ENCODE data around the gene CNIH2. TPM values are rescaled to one million over a fixed set of nuclear protein-coding genes. Genes with fewer than 3 reads are reported as not detected.
A peak's percentile ranks its signal among the peaks of the same experiment; 100 is the strongest.

The CNIH2 gene
- total and polyA plus RNA-seq, 2 of the 13 experiments (the other 11 are each of a cell fraction or from before 2014, with no cell fraction given), result 0.60 to 0.69 TPM

DNA sequence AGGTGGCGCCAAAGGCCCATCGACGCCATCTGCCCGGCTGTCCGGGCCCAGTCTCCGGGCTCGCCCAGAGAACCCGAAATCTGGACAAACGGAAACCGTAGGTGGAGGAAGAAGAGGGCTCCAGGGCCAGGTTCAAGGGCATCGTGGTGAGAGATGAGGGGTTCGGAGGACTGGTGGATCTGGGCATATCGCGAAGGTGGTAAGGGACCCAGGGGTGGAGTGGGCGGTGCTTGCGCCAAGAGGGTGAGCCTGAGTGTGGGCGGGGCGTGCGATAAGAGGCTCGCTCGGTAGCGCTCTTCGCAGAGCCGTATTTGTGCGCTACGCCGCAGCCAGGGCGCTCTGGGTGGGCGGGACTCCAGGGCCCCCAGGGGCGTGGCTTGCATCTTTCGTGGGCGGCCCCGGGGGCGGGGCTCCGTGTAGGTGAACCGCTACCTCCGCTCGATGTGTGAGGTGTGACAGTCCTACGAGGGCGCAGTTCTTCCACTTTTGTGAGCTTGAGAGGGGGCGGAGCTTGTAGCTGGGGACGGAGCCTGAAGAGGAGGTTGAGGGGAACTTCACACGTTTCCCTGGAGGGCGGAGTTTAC is 34.1 kb downstream of the CNIH2 start (continued):
- TF ChIP-seq MXD4 (CRISPR knock-in tag; IDR thresholded peaks at IDR 0.05) (peak; percentile 26; the same call in 1 of the 2 replicates), ONECUT2 (CRISPR knock-in tag; IDR thresholded peaks at IDR 0.05) (no peak), ZNF790 (CRISPR knock-in tag; IDR thresholded peaks at IDR 0.05; ENCODE audit: borderline replicate concordance) (no peak), ZNF496 (CRISPR knock-in tag; IDR thresholded peaks at IDR 0.05; ENCODE audit: insufficient replicate concordance) (no peak), PHF8 (CRISPR knock-in tag; IDR thresholded peaks at IDR 0.05) (peak; percentile 57; the same call in 1 of the 2 replicates), HMG20A (CRISPR knock-in tag; IDR thresholded peaks at IDR 0.05; ENCODE audit: borderline replicate concordance) (no peak), HNRNPUL1 (IDR thresholded peaks at IDR 0.05; ENCODE audit: low read depth, low read length) (no peak), SAFB2 (CRISPR knock-in tag; IDR thresholded peaks at IDR 0.05; ENCODE audit: borderline replicate concordance, low read depth) (peak; percentile 86; the same call in 1 of the 2 replicates), ZNF556 (CRISPR knock-in tag; IDR thresholded peaks at IDR 0.05; ENCODE audit: borderline replicate concordance) (peak; percentile 45; the same call in 1 of the 2 replicates), ZSCAN20 (CRISPR knock-in tag; IDR thresholded peaks at IDR 0.05; ENCODE audit: borderline replicate concordance) (no peak), ZNF564 (CRISPR knock-in tag; IDR thresholded peaks at IDR 0.05) (no peak), JUND (CRISPR knock-in tag; IDR thresholded peaks at IDR 0.05) (no peak), PRMT3 (CRISPR knock-in tag; IDR thresholded peaks at IDR 0.05; ENCODE audit: borderline replicate concordance, low read depth) (no peak; the same call in 1 of the 2 replicates), U2AF2 (IDR thresholded peaks at IDR 0.05; ENCODE audit: low read depth, low read length) (no peak), NKX3-1 (CRISPR knock-in tag; IDR thresholded peaks at IDR 0.05) (peak; percentile 64; the same call in 1 of the 2 replicates), ZFX (CRISPR knock-in tag; IDR thresholded peaks at IDR 0.05; ENCODE audit: low read depth) (peak; percentile 85), ZNF761 (CRISPR knock-in tag; conservative IDR thresholded peaks at IDR 0.05) (peak; percentile 65; the same call in 1 of the 2 replicates), RARG (CRISPR knock-in tag; IDR thresholded peaks at IDR 0.05; ENCODE audit: low read depth) (peak; percentile 65; the same call in 1 of the 2 replicates), AHR (CRISPR knock-in tag; IDR thresholded peaks at IDR 0.05) (0 out of 2 replicates have a peak, but pooled peaks have one; percentile 20), ZNF501 (CRISPR knock-in tag; IDR thresholded peaks at IDR 0.05) (peak; percentile 97), ZBTB21 (CRISPR knock-in tag; IDR thresholded peaks at IDR 0.05) (no peak), ZMYM3 (CRISPR knock-in tag; IDR thresholded peaks at IDR 0.05) (no peak)
- TF ChIP-seq, protein P1, sequence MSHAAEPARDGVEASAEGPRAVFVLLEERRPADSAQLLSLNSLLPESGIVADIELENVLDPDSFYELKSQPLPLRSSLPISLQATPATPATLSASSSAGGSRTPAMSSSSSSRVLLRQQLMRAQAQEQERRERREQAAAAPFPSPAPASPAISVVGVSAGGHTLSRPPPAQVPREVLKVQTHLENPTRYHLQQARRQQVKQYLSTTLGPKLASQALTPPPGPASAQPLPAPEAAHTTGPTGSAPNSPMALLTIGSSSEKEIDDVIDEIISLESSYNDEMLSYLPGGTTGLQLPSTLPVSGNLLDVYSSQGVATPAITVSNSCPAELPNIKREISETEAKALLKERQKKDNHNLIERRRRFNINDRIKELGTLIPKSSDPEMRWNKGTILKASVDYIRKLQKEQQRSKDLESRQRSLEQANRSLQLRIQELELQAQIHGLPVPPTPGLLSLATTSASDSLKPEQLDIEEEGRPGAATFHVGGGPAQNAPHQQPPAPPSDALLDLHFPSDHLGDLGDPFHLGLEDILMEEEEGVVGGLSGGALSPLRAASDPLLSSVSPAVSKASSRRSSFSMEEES (CRISPR knock-in tag; IDR thresholded peaks at IDR 0.05), result no peak
- TF ChIP-seq, protein P2, sequence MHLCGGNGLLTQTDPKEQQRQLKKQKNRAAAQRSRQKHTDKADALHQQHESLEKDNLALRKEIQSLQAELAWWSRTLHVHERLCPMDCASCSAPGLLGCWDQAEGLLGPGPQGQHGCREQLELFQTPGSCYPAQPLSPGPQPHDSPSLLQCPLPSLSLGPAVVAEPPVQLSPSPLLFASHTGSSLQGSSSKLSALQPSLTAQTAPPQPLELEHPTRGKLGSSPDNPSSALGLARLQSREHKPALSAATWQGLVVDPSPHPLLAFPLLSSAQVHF (CRISPR knock-in tag; IDR thresholded peaks at IDR 0.05), result no peak
- TF ChIP-seq, protein P3, sequence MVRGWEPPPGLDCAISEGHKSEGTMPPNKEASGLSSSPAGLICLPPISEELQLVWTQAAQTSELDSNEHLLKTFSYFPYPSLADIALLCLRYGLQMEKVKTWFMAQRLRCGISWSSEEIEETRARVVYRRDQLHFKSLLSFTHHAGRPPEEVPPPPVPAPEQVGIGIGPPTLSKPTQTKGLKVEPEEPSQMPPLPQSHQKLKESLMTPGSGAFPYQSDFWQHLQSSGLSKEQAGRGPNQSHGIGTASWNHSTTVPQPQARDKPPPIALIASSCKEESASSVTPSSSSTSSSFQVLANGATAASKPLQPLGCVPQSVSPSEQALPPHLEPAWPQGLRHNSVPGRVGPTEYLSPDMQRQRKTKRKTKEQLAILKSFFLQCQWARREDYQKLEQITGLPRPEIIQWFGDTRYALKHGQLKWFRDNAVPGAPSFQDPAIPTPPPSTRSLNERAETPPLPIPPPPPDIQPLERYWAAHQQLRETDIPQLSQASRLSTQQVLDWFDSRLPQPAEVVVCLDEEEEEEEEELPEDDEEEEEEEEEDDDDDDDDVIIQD (CRISPR knock-in tag; IDR thresholded peaks at IDR 0.05; ENCODE audit: low read depth), result no peak; the same call in 1 of the 2 replicates
- TF ChIP-seq, protein P4, sequence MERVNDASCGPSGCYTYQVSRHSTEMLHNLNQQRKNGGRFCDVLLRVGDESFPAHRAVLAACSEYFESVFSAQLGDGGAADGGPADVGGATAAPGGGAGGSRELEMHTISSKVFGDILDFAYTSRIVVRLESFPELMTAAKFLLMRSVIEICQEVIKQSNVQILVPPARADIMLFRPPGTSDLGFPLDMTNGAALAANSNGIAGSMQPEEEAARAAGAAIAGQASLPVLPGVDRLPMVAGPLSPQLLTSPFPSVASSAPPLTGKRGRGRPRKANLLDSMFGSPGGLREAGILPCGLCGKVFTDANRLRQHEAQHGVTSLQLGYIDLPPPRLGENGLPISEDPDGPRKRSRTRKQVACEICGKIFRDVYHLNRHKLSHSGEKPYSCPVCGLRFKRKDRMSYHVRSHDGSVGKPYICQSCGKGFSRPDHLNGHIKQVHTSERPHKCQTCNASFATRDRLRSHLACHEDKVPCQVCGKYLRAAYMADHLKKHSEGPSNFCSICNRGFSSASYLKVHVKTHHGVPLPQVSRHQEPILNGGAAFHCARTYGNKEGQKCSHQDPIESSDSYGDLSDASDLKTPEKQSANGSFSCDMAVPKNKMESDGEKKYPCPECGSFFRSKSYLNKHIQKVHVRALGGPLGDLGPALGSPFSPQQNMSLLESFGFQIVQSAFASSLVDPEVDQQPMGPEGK (CRISPR knock-in tag; IDR thresholded peaks at IDR 0.05), result peak; percentile 70; the same call in 1 of the 2 replicates

All from HepG2 (cell line).